HEK293 (cell line): ENCODE data around the gene RAB39A.

Source experiments
- CTCF ChIA-PET: fragments of 350-600 bp; formaldehyde crosslinking; extraction: SDS; loops from one replicate; lab custom pipeline; 2021; ENCODE audit warnings: antibody characterized with exemption; lab: Yijun Ruan, JAX
- POLR2A ChIA-PET: fragments of 300-600 bp; formaldehyde crosslinking; extraction: SDS; loops from one replicate; lab custom pipeline; 2020; ENCODE audit warnings: antibody characterized with exemption, inconsistent platforms; lab: Yijun Ruan, JAX
- H3K27ac ChIP-seq: fragments of 200-500 bp; sonication (Bioruptor generic); 2 replicates; pipeline ENCODE4 v1.5.1; 2014; ENCODE audit warnings: low read depth, low read length, control low read depth, inconsistent platforms; ENCODE audit errors: extremely low read depth
- H3K36me3 ChIP-seq, 2 experiments: fragments of 200-500 bp in 1 of 2; sonication (Bioruptor generic) in 1 of 2; 1 replicate in 1 of 2; 2 replicates in 1 of 2; pipeline ENCODE4 v1.5.1; 2014 to 2017; ENCODE audit warnings: inconsistent platforms in 2 of 2, low read length in 2 of 2; ENCODE audit not compliant: control insufficient read depth in 2 of 2, insufficient read depth in 1 of 2
- H3K4me1 ChIP-seq: fragments of 200-500 bp; sonication (Bioruptor generic); 2 replicates; pipeline ENCODE4 v1.5.1; 2014; ENCODE audit warnings: mild to moderate bottlenecking, low read length, inconsistent platforms; ENCODE audit not compliant: control insufficient read depth, insufficient read depth
- H3K4me3 ChIP-seq: 2 replicates; pipeline ENCODE4 v1.5.1; 2011; ENCODE audit warnings: low read depth, mild to moderate bottlenecking, control low read depth, low read length, moderate library complexity
- H3K9me3 ChIP-seq: fragments of 200-500 bp; sonication (Bioruptor generic); 2 replicates; pipeline ENCODE4 v1.5.1; 2014; ENCODE audit warnings: low read depth, low read length, inconsistent platforms; ENCODE audit not compliant: control insufficient read depth, insufficient read depth
- GLIS1 ChIP-seq: fragments of 450-650 bp; formaldehyde crosslinking; IDR thresholded peaks from 2 replicates; pipeline ENCODE4 v1.5.1; 2016; ENCODE audit warnings: missing biosample characterization, missing genetic modification characterization
- KLF16 ChIP-seq: fragments of 450-650 bp; formaldehyde crosslinking; IDR thresholded peaks from 2 replicates; pipeline ENCODE4 v1.5.1; 2017; ENCODE audit warnings: missing biosample characterization, missing genetic modification characterization
- PRDM1 ChIP-seq: fragments of 450-650 bp; formaldehyde crosslinking; IDR thresholded peaks from 2 replicates; pipeline ENCODE4; 2016; ENCODE audit warnings: missing biosample characterization, missing genetic modification characterization
- YY2 ChIP-seq: fragments of 450-650 bp; formaldehyde crosslinking; IDR thresholded peaks from 2 replicates; pipeline ENCODE4 v1.5.1; 2016; ENCODE audit warnings: missing biosample characterization, missing genetic modification characterization
- ZBTB20 ChIP-seq: fragments of 450-650 bp; formaldehyde crosslinking; IDR thresholded peaks from 2 replicates; pipeline ENCODE4 v1.5.1; 2016; ENCODE audit warnings: missing biosample characterization, missing genetic modification characterization
- ZNF121 ChIP-seq: fragments of 450-650 bp; formaldehyde crosslinking; IDR thresholded peaks from 2 replicates; pipeline ENCODE4 v1.5.1; 2016; ENCODE audit warnings: missing biosample characterization, missing genetic modification characterization
- ZNF133 ChIP-seq: fragments of 450-650 bp; formaldehyde crosslinking; IDR thresholded peaks from 2 replicates; pipeline ENCODE4 v1.5.1; 2016; ENCODE audit warnings: missing biosample characterization, missing genetic modification characterization
- ZNF138 ChIP-seq: fragments of 450-650 bp; formaldehyde crosslinking; IDR thresholded peaks from 2 replicates; pipeline ENCODE4 v1.5.1; 2016; ENCODE audit warnings: missing biosample characterization, missing genetic modification characterization, borderline replicate concordance
- ZNF157 ChIP-seq: fragments of 450-650 bp; formaldehyde crosslinking; IDR thresholded peaks from 2 replicates; pipeline ENCODE4 v1.5.1; 2016; ENCODE audit warnings: missing biosample characterization, missing genetic modification characterization
- ZNF174 ChIP-seq: fragments of 450-650 bp; formaldehyde crosslinking; IDR thresholded peaks from 2 replicates; pipeline ENCODE4 v1.5.0; 2017; ENCODE audit warnings: missing biosample characterization, mild to moderate bottlenecking, missing genetic modification characterization
- ZNF175 ChIP-seq: fragments of 450-650 bp; formaldehyde crosslinking; IDR thresholded peaks from 2 replicates; pipeline ENCODE4 v1.5.1; 2016; ENCODE audit warnings: missing biosample characterization, missing genetic modification characterization
- ZNF202 ChIP-seq: fragments of 450-650 bp; formaldehyde crosslinking; IDR thresholded peaks from 2 replicates; pipeline ENCODE4 v1.5.1; 2016; ENCODE audit warnings: missing biosample characterization, missing genetic modification characterization, borderline replicate concordance
- ZNF362 ChIP-seq: fragments of 450-650 bp; formaldehyde crosslinking; IDR thresholded peaks from 2 replicates; pipeline ENCODE4 v1.5.1; 2016; ENCODE audit warnings: missing biosample characterization, missing genetic modification characterization
- ZNF426 ChIP-seq: fragments of 450-650 bp; formaldehyde crosslinking; IDR thresholded peaks from 2 replicates; pipeline ENCODE4 v1.5.1; 2017; ENCODE audit warnings: missing biosample characterization, missing genetic modification characterization, mild to moderate bottlenecking, inconsistent platforms, moderate library complexity
- ZNF473 ChIP-seq: fragments of 450-650 bp; formaldehyde crosslinking; IDR thresholded peaks from 2 replicates; pipeline ENCODE4 v1.5.1; 2017; ENCODE audit warnings: missing biosample characterization, missing genetic modification characterization
- ZNF555 ChIP-seq: fragments of 450-650 bp; formaldehyde crosslinking; conservative IDR thresholded peaks from 2 replicates; pipeline ENCODE4 v1.5.1; 2017; ENCODE audit warnings: missing biosample characterization, mild to moderate bottlenecking, missing genetic modification characterization, inconsistent platforms
- ZNF560 ChIP-seq: fragments of 450-650 bp; formaldehyde crosslinking; IDR thresholded peaks from 2 replicates; pipeline ENCODE4 v1.5.1; 2017; ENCODE audit warnings: missing biosample characterization, missing genetic modification characterization, borderline replicate concordance
- ZNF561 ChIP-seq: fragments of 450-650 bp; IDR thresholded peaks from 2 replicates; pipeline ENCODE4 v1.5.1; 2018; ENCODE audit warnings: missing biosample characterization, missing genetic modification characterization, borderline replicate concordance
- ZNF621 ChIP-seq: fragments of 450-650 bp; formaldehyde crosslinking; IDR thresholded peaks from 2 replicates; pipeline ENCODE4 v1.5.1; 2017; ENCODE audit warnings: missing biosample characterization, missing genetic modification characterization
- ZNF626 ChIP-seq: fragments of 450-650 bp; sonication (Bioruptor Pico); formaldehyde crosslinking; IDR thresholded peaks from 2 replicates; pipeline ENCODE4 v1.5.1; 2018; ENCODE audit warnings: missing biosample characterization, missing genetic modification characterization, inconsistent platforms
- ZNF664 ChIP-seq: fragments of 450-650 bp; formaldehyde crosslinking; IDR thresholded peaks from 2 replicates; pipeline ENCODE4 v1.5.1; 2016; ENCODE audit warnings: missing biosample characterization, missing genetic modification characterization
- ZNF791 ChIP-seq: fragments of 450-650 bp; formaldehyde crosslinking; IDR thresholded peaks from 2 replicates; pipeline ENCODE4 v1.5.1; 2016; ENCODE audit warnings: missing biosample characterization, missing genetic modification characterization
- ZXDB ChIP-seq: fragments of 450-650 bp; formaldehyde crosslinking; IDR thresholded peaks from 2 replicates; pipeline ENCODE4 v1.5.1; 2016; ENCODE audit warnings: missing biosample characterization, missing genetic modification characterization
- TF ChIP-seq, protein P1 (sequence below): fragments of 450-650 bp; IDR thresholded peaks from 2 replicates; pipeline ENCODE4 v1.5.1; 2018; ENCODE audit warnings: missing biosample characterization, missing genetic modification characterization
- TF ChIP-seq, protein P2 (sequence below): fragments of 450-650 bp; formaldehyde crosslinking; IDR thresholded peaks from 2 replicates; pipeline ENCODE4 v1.5.1; 2016; ENCODE audit warnings: missing biosample characterization, missing genetic modification characterization
- TF ChIP-seq, protein P3 (sequence below): fragments of 450-650 bp; formaldehyde crosslinking; IDR thresholded peaks from 2 replicates; pipeline ENCODE4 v1.5.1; 2016; ENCODE audit warnings: missing biosample characterization, missing genetic modification characterization, borderline replicate concordance
- TF ChIP-seq, protein P4 (sequence below): fragments of 450-650 bp; formaldehyde crosslinking; optimal IDR thresholded peaks from 2 replicates; pipeline ENCODE3; 2016; ENCODE audit warnings: missing biosample characterization, mild to moderate bottlenecking, missing genetic modification characterization

The RAB39A gene

DNA sequence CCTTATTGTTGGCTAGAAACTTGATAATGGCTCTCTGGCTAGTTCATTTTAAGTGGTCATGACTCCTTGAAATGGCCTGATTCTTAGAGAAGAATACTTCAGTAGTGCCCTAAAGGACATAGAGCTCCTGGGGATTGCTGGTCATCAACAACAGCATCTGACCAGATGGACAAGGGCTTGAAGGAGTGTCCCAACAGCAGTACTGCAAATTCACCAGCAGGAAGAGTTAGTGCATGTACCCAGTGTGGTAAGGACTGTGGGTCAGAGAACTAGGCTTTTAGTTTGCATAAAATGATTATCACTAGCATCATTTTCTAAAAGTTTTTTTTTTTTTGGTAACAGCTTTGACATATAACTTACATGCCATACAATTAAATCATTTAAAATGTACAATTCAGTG, 41.0 kb downstream of the RAB39A start:
- H3K36me3 ChIP-seq = no peaks in the 10 kb centered on the region
- TF ChIP-seq ZNF121 (tag by site-specific recombination) (no peak), ZNF664 (no peak), ZXDB (tag by site-specific recombination) (no peak), ZNF626 (no peak), KLF16 (tag by site-specific recombination) (no peak), ZNF157 (no peak), ZNF133 (tag by site-specific recombination) (no peak), ZNF560 (tag by site-specific recombination) (no peak), ZNF791 (tag by site-specific recombination) (no peak), ZNF561 (no peak), ZNF138 (no peak), ZNF202 (tag by site-specific recombination) (no peak), ZNF426 (tag by site-specific recombination) (no peak)
- TF ChIP-seq, protein P1, sequence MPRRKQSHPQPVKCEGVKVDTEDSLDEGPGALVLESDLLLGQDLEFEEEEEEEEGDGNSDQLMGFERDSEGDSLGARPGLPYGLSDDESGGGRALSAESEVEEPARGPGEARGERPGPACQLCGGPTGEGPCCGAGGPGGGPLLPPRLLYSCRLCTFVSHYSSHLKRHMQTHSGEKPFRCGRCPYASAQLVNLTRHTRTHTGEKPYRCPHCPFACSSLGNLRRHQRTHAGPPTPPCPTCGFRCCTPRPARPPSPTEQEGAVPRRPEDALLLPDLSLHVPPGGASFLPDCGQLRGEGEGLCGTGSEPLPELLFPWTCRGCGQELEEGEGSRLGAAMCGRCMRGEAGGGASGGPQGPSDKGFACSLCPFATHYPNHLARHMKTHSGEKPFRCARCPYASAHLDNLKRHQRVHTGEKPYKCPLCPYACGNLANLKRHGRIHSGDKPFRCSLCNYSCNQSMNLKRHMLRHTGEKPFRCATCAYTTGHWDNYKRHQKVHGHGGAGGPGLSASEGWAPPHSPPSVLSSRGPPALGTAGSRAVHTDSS (tag by site-specific recombination) = no peak
- TF ChIP-seq, protein P2, sequence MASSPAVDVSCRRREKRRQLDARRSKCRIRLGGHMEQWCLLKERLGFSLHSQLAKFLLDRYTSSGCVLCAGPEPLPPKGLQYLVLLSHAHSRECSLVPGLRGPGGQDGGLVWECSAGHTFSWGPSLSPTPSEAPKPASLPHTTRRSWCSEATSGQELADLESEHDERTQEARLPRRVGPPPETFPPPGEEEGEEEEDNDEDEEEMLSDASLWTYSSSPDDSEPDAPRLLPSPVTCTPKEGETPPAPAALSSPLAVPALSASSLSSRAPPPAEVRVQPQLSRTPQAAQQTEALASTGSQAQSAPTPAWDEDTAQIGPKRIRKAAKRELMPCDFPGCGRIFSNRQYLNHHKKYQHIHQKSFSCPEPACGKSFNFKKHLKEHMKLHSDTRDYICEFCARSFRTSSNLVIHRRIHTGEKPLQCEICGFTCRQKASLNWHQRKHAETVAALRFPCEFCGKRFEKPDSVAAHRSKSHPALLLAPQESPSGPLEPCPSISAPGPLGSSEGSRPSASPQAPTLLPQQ (tag by site-specific recombination) = no peak
- no peak overlapping the region for H3K27ac ChIP-seq
- H3K4me3 ChIP-seq = no peak overlapping the region
- CTCF ChIA-PET = interaction anchor here (0.6 to 1.8 kb wide), 3 partner anchors 9 to 128 kb away, joined by 3 to 4 read pairs (median 4); no protein-coding TSS in a partner anchor
- no peaks in the 10 kb centered on the region for H3K9me3 ChIP-seq
- H3K4me1 ChIP-seq = no peaks in the 10 kb centered on the region
- POLR2A ChIA-PET = no interaction called here

DNA sequence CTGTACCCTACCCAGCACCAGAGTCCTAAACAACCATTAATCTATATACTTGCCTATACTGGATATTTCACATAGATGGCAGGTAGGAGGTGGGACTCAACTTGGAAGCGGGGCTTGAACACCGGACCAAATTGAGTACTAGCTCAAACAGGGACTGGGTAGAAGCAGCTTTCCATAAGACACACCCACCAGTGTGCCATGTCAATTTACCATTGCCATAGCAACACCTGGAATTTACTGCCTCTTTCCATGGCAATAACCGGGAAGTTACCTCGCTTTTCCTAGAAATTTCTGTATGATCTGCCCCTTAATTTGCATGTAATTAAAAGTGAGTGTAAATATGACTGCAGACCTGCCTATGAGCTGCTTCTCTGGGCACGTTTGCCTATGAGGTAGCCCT, 41.8 kb downstream of the RAB39A start:
- Histone ChIP-seq H3K9me3 (no peaks in the 10 kb centered on the region), H3K4me3 (no peak overlapping the region), H3K27ac (no peak overlapping the region), H3K36me3 (no peaks in the 10 kb centered on the region), H3K4me1 (no peaks in the 10 kb centered on the region)
- POLR2A ChIA-PET = no interaction called here
- CTCF ChIA-PET = interaction anchor here (0.6 to 1.8 kb wide), 4 partner anchors 8 to 129 kb away, joined by 3 to 4 read pairs (median 4); no protein-coding TSS in a partner anchor
- TF ChIP-seq ZNF473 = no peak
- TF ChIP-seq, protein P3, sequence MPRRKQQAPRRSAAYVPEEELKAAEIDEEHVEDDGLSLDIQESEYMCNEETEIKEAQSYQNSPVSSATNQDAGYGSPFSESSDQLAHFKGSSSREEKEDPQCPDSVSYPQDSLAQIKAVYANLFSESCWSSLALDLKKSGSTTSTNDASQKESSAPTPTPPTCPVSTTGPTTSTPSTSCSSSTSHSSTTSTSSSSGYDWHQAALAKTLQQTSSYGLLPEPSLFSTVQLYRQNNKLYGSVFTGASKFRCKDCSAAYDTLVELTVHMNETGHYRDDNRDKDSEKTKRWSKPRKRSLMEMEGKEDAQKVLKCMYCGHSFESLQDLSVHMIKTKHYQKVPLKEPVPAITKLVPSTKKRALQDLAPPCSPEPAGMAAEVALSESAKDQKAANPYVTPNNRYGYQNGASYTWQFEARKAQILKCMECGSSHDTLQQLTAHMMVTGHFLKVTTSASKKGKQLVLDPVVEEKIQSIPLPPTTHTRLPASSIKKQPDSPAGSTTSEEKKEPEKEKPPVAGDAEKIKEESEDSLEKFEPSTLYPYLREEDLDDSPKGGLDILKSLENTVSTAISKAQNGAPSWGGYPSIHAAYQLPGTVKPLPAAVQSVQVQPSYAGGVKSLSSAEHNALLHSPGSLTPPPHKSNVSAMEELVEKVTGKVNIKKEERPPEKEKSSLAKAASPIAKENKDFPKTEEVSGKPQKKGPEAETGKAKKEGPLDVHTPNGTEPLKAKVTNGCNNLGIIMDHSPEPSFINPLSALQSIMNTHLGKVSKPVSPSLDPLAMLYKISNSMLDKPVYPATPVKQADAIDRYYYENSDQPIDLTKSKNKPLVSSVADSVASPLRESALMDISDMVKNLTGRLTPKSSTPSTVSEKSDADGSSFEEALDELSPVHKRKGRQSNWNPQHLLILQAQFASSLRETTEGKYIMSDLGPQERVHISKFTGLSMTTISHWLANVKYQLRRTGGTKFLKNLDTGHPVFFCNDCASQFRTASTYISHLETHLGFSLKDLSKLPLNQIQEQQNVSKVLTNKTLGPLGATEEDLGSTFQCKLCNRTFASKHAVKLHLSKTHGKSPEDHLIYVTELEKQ = no peak
- no peak for TF ChIP-seq ZNF174
- no peak for TF ChIP-seq GLIS1 (tag by site-specific recombination)
- TF ChIP-seq ZNF362 = no peak
- no peak for TF ChIP-seq ZNF157
- TF ChIP-seq, protein P4, sequence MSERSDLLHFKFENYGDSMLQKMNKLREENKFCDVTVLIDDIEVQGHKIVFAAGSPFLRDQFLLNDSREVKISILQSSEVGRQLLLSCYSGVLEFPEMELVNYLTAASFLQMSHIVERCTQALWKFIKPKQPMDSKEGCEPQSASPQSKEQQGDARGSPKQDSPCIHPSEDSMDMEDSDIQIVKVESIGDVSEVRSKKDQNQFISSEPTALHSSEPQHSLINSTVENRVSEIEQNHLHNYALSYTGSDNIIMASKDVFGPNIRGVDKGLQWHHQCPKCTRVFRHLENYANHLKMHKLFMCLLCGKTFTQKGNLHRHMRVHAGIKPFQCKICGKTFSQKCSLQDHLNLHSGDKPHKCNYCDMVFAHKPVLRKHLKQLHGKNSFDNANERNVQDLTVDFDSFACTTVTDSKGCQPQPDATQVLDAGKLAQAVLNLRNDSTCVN (tag by site-specific recombination) = no peak
- no peak for TF ChIP-seq ZNF621 (tag by site-specific recombination)
- no peak for TF ChIP-seq ZNF555 (tag by site-specific recombination)
- TF ChIP-seq PRDM1 (tag by site-specific recombination) = no peak
- TF ChIP-seq YY2 (tag by site-specific recombination) = no peak
- no peak for TF ChIP-seq ZNF175 (tag by site-specific recombination)
- TF ChIP-seq, protein P2 (tag by site-specific recombination) = no peak
- TF ChIP-seq ZBTB20 (tag by site-specific recombination) = no peak
